ENCODE results near the gene CHRM5.
A peak's percentile ranks its signal among the peaks of the same experiment; 100 is the strongest.

CHRM5 gene

GRCh38 chr15:33968224-33968623 is at the start of gene CHRM5:
Gene CHRM5 (plus strand): TSS chr15:33968497. CDS start chr15:34062718, 94,221 bp downstream.
- no peak for DNase-seq

- DNase-seq = no peak
Measured at GRCh38 chr15:33923446-33923845, 44.9 kb upstream of the CHRM5 start.

- no peak for DNase-seq
Measured at GRCh38 chr15:33926260-33926659, 42.0 kb upstream of the CHRM5 start.

GRCh38 chr15:33932734-33933133 is 35.6 kb upstream of the CHRM5 start:
- no peak for DNase-seq

- DNase-seq = no peak
Measured at GRCh38 chr15:33934396-33934795, 33.9 kb upstream of the CHRM5 start.

- no peak for DNase-seq
Measured at GRCh38 chr15:33934921-33935320, 33.4 kb upstream of the CHRM5 start.

GRCh38 chr15:33941279-33942063 is 26.8 kb upstream of the CHRM5 start:
- DNase-seq = no peak

GRCh38 chr15:33946152-33946551 is 22.1 kb upstream of the CHRM5 start:
- no peak for DNase-seq

- DNase-seq = no peak
Measured at GRCh38 chr15:33955945-33956344, 12.4 kb upstream of the CHRM5 start.

- no peak for DNase-seq
Measured at GRCh38 chr15:33956397-33956796, 11.9 kb upstream of the CHRM5 start.

GRCh38 chr15:33959844-33960548 is 8.3 kb upstream of the CHRM5 start:
- no peak for DNase-seq

- no peak for DNase-seq
Measured at GRCh38 chr15:33960549-33960935, 7.8 kb upstream of the CHRM5 start.

- DNase-seq = peak; percentile 31
Measured at GRCh38 chr15:33963831-33964664, 4.2 kb upstream of the CHRM5 start.

GRCh38 chr15:33964665-33965040 is 3.6 kb upstream of the CHRM5 start:
- no peak for DNase-seq

GRCh38 chr15:33968821-33969220 is 524 bp downstream of the CHRM5 start:
- DNase-seq = no peak

- no peak for DNase-seq
Measured at GRCh38 chr15:33971811-33972210, 3.5 kb downstream of the CHRM5 start.

- DNase-seq = no peak
Measured at GRCh38 chr15:33975022-33975565, 6.8 kb downstream of the CHRM5 start.

- DNase-seq = no peak
Measured at GRCh38 chr15:33980159-33980558, 11.9 kb downstream of the CHRM5 start.

- no peak for DNase-seq
Measured at GRCh38 chr15:33982516-33982915, 14.2 kb downstream of the CHRM5 start.

GRCh38 chr15:33985287-33985686 is 17.0 kb downstream of the CHRM5 start:
- no peak for DNase-seq

GRCh38 chr15:33985751-33986150 is 17.5 kb downstream of the CHRM5 start:
- DNase-seq = no peak

GRCh38 chr15:33987444-33987843 is 19.1 kb downstream of the CHRM5 start:
- no peak for DNase-seq

- no peak for DNase-seq
Measured at GRCh38 chr15:33988384-33988783, 20.1 kb downstream of the CHRM5 start.

All from midbrain (tissue), 1 donor.